SKM-1 treated with dmso at 0.1 percent for 144 hours (cell line): ENCODE results near the gene PTCH2.
A peak's percentile ranks its signal among the peaks of the same experiment; 100 is the strongest.
"Not testable (repeated sequence)": the region's sequence is repeated elsewhere in the genome, so short reads cannot be mapped to it uniquely, and the experiment has no call there.

Experiments
- DNase-seq: peaks from one replicate; lab custom pipeline; 2025; ENCODE audit not compliant: unreplicated experiment; lab: John Stamatoyannopoulos, UW

Gene PTCH2

DNA sequence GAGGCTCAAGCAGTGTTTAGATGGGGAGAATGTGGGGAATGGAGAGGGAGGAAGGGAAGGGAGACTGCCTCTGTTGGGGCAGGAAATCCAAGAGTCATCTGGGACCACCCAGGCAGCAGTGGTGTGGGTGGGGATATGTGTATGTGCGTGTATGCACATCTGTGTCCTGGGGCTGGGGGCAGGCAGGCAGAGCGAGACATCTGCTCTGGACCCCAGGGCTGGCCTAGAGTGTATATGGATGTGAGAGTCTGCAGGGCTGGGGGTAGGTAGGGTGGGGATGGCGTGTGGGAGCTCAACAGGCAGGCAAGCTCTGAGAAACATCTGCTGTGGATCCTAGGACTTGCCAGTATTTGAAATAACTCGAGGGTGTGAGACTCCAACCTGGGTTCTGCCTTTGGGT, 3.5 kb downstream of the PTCH2 start:
- DNase-seq: no peak

DNA sequence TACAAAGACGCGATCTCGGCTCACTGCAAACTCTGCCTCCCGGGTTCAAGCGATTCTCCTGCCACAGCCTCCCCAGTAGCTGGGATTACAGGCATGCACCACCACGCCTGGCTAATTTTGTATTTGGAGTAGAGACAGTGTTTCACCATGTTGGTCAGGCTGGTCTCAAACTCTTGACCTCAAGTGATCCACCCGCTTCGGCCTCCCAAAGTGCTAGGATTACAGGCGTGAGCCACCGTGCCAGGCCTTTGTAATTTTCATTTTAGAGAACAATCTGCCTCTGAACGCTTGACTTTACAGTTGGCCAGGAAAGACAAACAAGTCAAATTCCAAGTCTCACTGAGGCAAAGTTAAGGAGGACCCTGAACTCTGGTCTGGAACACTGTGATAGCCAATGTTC, 4.8 kb downstream of the PTCH2 start:
- not testable (repeated sequence) for DNase-seq

DNA sequence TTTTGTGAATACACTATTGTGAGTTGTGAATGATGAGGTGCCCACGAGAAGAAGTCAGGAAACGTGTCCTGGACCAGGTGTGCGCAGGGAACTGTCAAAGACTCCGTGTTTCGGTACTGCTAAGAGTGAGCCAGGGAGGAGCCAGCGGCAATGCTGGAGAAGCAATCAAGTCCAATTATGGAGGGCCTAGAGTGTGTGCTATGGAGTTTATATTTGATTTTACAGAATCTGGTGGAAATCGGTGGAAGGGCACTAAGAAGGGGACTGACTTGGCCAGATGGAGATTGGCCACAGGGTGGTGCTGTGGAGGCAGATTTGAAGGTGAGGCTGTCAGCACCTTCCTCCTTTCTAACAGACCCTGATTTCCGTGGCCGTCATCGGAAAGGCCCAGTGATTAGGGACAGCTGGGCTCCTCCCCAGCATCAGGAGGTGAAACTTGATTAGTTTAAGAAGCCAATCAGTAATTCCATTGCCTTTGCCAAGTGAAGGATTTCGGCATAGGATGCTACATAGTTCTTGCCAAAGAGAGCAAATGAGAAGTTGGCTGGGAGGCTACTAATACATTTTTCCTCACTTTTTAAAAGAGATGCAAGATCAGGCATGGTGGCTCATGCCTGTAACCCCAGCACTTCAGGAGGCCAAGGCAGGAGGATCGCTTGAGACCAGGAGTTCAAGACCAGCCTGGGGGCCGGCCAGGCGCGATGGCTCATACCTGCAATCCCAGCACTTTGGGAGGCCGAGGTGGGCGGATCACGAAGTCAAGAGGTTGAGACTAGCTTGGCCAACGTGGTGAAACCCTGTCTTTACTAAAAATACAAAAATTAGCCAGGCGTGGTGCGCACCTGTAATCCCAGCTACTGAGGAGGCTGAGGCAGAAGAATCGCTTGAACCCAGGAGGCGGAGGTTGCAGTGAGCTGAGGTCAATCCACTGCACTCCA, 7.0 kb downstream of the PTCH2 start:
- DNase-seq: peak; percentile 76

DNA sequence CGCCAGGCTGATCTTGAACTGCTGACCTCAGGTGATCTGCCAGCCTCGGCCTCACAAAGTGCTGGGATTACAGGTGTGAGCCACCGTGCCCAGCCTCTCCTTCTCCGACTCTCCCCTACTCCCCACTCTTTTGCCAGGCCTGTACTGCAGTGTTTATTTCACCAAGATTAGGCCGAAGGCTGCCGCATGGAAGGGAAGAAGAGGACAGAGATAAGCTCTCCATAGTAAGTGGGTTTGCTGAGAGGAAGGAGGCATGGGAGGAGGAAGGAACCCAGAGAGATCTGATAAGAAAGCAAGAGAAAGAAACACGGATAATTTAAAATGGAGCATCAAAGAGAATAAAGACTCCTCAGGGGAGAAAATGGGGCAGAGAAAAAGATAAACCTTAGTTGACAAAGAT, 8.7 kb downstream of the PTCH2 start:
- DNase-seq: no peak

DNA sequence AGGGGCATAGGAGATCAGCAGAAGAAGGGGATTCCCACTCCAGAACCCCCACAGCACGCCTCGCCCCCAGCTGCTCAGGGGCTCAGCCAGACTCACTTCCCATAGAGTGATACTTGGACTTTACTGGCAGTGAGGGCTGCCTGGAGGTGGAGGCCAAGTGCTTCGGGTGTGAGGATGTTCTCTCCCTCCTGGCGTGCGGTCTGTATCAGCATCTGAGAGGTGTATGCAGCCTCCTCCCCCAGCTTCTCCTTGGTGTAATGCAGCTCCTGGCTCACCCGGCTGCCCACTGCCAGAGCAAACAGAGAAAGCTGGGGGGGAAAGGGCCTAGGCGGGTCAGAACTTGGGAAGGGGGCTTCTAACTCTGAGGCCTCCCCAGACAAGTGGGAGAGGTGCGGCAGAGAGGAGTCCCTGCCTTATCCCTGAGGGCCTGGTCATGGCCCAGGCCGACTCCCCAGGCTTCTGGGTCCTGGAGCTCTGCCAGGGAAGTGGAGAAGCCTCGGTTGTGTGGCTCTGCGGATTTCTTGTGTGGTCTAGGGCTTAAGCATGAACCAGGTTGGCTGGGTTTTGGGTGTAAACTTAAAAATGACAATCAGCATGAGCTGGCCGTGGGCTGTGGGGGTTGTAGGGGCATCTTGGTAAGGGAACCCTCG, 10.9 kb downstream of the PTCH2 start:
- no peak for DNase-seq

DNA sequence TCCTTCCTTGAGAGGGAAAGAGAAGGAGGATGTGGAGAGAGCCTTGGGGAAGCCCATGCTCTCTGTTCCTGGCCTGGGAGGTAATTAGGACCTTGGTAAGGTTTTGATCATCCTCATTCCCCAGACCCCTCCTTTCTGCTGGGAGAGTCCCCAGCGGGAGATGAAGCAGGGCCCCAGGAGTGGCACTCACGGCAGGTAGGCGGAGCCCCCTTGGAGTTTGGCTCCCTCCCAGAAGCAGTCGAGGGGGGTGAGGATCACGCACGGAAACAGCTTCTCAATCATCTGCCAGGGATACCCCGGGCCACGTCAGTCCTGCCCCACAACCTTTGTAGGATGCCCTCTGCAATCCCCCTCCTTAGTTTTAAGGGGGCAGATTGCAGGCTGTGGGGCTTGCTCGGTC, 11.5 kb downstream of the PTCH2 start:
- no peak for DNase-seq

DNA sequence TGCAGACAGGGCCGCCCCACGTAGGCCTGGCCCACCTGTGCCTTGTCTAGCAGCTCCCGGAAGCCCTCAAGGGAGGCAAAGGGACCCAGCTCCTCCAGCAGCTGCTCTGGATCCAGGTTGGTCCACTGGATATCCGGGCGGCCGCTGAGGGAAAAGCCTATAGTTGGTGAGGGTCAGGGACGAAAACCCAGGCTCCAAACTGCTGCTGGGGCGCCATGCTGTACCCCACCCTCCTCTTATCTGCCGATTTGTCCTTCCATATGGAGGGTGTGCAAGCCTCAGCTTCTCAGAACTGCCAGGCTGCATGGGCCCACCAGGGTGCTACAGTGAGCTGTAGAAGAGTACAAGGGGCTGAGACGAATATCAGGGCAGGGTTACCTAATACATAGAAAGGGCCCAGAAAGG, 12.2 kb downstream of the PTCH2 start:
- DNase-seq: no peak

DNA sequence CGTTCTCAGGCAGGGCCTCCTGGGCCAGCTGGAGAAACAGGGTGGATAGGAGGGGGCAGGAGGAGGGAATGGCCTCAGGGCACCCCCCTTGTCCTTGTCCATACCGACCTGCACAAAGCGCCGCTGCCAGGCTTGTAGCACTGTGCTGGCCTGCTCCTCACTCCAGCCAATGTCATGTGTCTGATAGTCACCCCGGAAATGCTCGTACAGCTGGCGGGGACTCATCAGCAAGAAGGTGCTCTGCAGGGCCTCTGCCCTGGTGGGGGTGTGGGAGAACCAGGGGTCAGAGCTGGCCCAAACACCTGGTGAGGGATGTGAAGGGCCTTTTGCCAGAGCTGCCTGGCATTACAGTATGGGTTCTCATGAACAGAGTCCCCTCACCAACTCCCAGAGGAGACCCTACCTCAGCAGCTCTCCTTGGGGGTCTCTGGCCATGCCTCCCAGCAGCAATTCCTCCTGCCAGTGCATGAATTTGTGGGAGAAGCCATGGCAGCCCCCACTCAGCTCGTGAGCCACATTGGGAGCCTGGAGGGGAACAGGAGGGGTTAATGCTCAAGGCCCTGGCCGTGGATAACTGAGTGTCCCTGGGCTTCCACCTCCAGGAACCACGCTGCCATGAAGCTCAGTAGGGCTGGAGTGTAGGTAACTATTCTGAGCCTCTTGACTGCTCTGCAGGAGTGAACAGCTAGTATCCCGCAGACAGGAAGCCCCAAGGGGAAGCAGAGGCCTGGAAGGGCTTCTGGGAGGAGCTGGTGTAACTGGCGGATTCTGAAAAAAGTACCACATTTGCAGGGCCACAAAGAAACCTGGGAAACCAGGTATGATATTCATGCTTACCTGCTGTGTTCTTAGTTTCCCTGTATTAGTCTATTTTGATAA, 13.3 kb downstream of the PTCH2 start:
- no peak for DNase-seq

DNA sequence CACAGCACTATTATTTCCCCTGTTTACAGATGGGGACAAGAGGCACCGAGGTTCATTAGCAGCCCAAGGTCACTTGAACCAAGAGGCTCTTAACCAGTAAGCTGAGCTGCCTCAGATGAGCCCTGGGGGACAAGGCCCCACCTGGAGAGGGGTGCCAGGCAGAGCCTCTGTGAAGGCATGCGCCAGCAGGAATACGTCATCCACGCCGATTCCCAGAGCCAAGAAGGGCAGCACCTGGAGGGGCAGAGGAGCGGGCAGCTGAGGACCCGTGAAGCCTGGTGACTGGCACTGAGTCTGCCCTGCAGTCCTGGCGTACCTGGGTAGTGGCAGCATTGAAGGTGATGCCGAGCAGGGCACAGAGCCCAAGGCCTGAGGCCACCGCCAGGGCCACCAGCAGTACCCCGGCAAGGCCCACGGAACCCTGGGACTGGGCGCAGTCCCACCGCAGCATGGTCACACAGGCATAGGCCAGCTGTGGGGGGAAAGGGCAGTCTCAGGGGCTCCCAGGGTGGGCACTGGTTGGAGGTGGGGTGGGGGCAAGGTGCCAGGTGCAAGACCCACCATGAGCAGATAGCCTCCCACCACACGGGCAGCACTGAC, 14.1 kb downstream of the PTCH2 start:
- DNase-seq: no peak

DNA sequence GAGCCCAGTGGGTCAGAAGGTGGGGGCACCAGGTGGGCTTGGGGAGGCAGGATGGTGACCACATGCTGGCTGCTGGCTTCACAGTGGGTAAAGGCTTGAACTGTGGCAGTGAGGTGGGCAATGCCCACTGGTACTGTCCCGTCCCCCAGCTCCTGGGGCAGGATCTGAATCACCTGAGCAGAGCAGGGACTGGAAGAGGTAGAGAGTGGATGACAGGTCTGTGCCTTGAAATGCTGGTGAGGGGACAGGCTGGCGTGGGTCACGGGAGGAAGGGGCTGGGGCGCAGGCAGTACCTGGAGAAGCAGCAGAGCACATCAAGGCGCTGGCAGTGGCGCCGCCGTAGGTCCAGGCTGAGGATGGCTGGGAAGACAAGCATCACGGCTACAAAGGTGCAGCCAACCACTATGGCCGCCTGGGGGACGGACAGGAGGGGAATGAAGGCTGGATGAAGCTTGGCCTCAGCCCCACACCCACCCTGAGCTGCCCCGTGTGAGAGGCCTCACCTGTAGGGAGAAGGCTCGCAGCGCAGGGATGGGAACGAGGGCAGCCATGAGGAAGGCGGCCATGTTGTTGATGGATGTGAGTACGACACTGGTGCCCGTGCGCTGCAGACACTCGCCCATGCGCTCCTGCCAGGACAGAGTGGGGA, 14.9 kb downstream of the PTCH2 start:
- no peak for DNase-seq

DNA sequence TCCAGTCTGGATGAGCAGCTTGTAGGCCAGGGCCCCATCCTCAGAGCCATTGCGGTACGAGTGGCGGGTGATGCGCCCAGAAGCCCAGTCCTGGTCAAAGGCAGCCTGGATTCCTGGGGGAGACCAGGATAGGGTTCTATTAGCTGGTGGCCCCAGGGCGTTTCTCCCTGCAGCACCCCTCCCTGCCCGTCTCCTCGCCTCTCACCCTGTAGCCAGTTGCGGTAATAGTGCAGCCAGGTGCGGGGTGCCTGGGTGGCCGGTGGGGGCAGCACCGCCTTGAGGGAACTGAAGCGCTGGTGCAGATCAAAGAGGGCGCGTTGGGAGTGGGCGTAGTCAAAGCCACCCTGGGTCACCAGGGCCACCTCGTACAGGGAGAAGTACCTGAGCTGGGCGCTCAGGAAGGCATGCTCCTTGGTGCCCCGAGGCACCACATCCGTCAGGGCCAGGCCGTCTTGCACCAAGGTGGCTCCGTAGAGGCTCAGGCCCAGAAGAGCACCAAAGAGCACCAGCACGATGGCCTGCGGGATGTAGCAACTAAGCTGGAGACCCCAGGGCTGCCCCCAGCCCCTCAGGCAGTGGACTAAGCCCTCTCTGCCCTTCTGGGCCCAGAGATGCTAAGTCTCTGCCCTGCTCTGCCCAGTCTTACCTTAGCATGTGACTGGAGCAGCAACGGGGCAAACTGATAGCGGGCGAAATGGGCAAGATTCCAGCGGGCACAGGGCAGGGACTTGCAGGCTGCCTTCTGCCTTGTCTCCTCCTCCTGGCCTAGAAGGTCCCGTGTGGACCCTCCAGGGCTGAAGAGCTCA, 15.7 kb downstream of the PTCH2 start:
- DNase-seq: no peak

DNA sequence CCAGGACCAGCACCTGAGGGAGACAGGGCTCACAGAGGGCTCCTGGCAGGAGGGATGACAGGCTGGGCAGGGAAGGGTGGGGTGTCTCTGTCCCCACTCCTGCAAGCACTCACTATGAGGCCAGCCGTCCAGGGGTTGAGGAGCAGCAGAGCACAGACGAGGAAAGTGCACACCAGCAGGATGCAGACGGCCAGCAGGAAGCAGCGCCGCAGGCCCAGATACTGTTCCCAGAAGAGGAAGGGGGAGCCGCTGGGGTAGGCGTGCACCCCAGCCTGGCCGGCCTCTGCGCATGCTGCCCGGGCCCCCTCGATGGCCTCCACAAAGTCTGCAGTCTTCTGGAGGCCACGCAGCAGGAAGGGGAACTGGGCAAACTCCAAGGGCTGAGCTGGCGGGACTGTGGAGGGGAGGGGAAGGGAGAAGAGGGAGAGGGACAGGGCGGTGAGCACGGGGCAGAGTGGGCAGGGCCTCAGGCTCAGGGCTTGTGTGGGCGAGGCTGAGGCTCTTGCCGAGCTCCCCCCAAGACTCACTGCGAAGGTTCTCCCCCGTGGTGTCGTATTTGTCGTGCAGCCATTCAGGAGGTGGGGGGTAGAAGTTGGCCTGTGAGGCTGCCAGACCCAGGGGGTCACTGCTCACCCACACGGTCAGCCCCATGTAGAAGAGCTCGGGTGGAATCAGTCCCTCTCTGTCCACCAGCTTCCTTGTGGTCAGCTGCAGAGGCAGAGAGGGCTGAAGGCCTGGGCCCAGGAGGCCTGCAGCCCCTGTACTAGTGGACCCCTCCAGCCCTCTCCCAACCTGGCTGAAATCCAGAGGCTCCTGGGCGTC, 16.5 kb downstream of the PTCH2 start:
- peak; percentile 46 for DNase-seq

DNA sequence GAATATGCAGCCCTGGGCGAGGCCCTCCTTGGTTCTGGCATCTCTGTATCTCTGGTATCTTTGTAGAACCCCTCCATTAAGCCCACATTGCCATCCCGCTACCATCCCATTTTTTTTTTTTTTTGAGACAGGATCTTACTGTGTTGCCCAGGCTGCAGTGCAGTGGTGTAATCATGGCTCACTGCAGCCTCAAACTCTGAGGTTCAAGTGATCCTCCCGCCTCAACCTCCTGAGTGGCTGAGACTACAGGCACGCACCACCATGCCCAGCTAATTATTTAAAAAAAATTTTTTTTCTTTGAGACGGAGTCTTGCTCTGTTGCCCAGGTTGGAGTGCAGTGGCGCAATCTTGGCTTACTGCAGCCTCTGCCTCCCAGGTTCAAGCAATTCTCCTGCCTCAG, 18.7 kb downstream of the PTCH2 start:
- not testable (repeated sequence) for DNase-seq

DNA sequence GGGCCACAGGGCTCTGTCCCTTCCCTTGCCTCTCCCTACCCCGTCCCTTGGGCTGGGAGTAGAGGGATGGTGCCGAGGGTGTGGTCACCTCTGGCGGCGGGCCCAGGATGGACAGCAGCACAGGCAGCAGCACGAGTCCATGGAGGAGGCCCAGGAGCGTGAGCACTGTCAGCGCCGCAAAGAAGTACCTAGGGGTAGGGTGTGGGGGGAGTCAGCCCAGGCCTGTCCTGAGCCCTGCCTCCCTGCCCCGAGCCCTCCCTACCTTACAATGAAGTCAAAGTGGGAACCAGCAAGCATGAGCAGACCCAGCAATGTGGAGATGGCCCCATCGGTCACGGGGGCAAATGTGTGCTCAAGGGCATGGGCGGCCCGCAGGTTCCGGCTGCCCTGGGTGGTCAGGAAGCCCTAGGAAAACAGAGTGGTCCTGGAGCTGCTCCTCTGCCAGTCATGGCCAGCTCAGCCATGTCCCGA, 20.0 kb downstream of the PTCH2 start:
- no peak for DNase-seq

DNA sequence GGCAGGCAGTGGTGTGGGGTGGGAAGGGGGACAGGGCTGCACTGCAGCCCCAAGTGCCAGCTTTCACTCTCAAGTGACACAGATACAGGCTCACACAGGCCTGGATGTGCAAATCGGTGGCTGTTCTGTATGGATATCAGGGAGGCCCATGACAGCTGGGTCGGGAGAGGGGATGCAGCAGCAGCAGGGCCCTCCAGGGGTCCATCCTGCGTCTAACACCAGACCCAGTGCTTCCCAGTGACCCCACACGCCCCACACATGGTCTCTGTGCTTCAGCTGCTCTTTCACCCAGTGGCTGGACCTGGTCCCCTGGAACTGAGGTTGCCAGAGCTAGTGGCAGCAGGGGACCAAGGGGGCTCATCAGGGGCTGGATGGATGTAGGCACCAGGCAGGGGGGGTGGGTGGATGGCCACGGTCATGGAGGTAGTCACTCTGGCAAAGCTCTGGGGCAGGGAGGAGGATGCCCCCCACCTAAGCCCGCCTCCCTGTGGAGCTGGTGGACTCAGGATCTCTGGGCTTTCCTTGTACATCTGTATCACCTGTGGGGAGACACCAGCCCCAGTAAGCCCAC, 20.8 kb downstream of the PTCH2 start:
- DNase-seq: no peak

DNA sequence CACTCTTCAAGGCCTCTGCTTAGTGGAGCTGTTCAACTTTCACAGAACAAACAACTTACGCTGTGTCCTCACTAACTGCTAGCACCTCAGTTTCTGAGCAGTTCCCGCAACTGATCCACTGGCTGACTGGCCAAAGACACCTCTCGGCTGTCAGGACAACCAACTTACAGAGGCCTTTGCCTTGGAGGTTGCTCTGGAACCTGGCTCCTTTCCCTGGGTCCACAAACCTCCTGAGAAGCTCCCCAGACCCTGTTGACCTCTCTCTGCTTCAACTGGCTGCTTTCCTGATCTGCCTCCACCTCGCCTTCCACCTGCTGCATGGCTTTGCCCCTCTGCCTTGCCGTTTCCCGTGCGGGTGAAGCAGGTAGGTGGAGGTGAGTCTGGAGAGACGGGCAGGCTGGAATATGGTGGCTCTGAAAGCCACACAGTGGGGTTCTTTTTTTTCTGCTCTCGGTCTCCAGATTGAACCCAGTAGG, 21.8 kb downstream of the PTCH2 start:
- no peak for DNase-seq

DNA sequence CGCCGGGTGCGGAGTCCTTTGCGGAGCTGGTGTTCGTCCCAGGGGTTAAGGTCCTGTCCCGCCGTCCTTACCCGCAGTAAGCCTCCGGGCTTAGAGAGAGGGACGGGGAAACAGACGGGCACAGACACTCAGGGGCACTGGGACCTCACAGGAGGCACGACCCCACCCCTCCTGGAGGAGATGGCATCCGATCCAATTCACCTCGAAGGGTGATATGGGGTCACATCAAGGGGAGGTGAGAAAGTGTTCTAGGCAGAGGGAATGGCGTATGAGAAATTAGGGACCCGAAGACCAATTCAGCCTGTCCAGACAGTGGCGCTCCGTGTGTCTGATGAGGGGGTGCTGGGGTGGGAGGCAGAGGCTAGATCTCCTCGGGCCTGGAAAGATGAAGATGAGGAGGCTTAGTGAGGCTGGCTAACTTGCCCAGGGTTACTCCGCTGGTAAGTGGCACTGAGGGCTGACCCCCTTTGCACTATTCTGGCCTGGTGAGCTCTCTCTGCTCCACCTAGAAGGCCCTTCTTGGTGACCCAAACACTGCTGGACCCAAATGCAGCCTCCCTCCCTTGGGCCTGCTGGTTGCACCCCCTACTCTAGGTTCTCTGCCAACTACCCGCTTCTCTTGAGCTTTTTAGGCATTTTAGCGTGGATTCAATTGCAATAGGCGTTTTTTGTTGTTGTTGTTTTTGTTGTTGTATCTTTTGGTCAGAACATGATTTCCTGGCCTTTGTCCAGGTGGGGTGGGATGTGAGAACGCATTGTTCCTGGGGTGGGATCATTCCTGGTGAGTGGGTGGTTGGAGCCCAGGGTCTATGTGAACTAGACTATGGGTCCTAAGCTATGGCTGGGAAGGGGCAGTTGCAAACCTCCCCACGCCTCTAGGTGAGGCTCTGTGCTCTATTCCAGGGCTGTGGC, 22.5 kb downstream of the PTCH2 start:
- DNase-seq: no peak
